GM21529 (cell line): Measurements from ENCODE around the gene TMEM179B.
"Not testable (repeated sequence)": the region's sequence is repeated elsewhere in the genome, so short reads cannot be mapped to it uniquely, and the experiment has no call there.

Experiments used
- ATAC-seq: cut with Tn5 transposase; IDR thresholded peaks from one replicate; pipeline ENCODE4 v1.9.1; 2021; ENCODE audit not compliant: unreplicated experiment

Gene TMEM179B

DNA sequence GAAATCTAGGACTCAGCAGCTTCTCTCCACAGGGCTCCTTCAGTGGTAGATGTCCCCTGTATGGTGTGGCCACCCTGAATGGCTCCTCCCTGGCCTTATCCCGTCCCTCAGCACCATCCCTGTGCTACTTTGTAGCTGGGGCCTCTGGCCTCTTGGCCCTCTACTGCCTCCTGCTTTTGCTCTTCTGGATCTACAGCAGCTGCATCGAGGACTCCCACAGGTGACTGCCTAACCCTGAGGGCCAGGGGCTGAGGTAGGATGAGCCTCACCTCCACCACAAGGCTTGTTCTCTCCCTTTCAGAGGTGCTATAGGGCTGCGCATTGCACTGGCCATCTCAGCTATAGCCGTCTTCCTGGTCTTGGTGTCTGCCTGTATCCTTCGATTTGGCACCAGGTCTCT is 1.8 kb downstream of the TMEM179B start:
- ATAC-seq = no peak

DNA sequence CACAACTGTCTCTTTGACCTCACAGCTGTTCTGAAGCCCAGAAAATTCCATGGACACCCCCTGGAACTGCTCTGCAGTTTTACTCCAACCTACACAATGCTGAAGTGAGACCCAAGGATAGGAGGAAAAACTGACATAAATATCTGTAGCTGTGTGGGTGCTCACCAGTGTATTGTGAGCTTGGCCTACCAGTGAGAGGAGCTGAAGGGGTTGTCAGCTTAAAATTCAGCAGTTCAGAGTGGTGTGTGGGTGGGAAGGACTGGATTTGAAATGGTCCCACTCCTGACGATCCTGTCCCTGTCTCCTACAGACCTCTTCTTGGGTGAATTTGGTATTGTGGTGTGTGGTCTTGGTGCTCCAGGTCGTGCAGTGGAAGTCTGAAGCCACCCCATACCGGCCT is 2.4 kb downstream of the TMEM179B start:
- no peak for ATAC-seq

DNA sequence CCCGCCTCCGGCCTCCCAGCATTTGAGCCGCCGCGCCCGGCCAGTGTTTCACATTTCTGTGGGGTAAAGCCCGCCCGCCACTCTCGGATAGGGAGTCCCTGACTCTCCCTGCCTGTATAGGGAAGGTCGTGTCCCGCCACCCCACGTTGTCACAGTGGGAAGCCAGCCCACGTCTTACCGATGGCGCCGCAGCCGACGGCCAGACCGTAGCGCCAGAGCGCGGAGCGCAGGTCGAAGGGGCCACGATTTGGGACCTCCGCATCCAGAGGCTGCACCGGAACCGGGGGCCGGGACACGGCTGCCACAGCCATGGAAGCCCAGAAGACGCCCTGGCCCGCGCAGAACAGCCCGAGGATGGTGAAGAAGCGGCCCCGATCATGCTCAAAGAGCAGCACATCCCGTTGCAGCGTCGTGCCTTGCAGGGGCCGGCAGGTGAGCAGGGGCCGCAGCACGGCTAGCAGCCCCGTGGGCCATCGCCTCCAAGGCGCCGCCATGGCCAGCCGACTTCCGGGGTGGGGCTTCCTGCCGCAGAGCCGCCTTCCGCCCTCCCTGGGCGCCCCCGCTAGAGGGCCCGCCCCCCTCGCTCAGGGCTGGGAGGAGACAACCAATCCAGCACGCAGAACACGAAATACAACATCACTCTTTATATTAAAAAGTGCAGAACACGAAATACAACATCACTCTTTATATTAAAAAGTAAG is 4.4 kb downstream of the TMEM179B start, which contains the start of gene TMEM223:
TMEM223 (minus strand) TSS at position 506 of the 701 bp plus-strand sequence; CDS start at position 494, 12 bp downstream.
- ATAC-seq = peak; percentile 62

DNA sequence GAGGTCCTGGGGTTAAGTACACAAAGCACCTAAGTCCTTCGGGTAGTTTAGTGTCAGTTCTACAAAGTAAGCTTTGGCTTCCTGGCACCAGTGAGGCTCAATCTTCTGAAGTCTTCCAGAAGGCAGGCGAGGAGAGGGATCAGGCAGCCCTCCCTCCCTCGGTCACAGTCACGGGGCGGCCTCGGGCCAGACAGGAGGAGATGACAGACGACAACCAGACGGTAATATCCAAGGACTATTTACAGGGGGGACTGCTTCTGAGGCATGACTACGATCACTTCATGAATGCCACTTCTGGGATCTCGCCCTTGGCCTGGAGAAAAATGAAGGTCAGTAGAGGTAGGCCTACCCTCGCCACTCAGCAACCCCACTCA is 5.0 kb downstream of the TMEM179B start:
- ATAC-seq = peak; percentile 4

DNA sequence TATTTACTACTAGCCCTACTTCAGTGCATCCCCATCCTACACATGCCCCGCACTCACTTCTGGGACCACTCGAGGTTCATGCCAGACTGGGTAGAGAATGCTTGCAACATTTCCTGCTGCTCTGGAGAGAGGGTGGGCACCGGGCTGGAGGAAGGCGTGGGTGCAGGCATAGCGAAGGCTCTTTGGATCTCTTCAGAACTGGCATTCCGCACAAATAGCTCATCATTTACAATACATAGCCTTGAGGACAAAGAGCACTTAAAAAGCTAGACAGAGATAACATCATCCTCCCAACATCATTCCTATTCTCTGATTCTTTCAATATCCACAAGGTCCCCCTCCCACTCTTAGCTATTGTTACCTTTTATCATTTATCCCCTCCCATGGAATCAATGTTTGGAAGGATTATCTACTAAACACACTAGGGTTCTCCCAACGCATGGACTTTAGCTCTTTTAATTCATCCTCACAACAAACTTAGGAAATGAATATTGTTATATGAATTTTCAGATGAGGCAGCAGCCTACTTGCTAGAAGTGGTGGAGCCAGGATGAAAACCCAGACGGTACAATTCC is 7.1 kb downstream of the TMEM179B start:
- no peak for ATAC-seq

DNA sequence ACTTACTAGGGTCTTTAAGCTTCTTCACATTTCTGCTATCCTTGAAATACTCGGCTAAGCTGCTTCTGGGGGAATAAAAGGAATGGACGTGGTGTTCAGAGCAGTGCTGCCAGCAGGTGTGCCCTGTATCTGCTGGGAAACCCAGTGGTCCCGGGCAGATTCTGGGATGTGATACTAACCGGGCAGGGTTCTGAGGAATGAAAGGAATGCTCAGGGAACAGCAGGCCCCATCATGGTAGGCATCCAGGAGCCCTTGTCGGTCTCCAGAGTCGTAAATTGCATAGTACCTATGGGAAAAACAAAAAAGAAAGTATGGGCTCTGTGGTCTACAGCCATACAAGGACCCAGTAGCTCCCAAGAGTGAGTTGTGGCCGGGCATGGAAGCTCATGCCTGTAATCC is 9.1 kb downstream of the TMEM179B start:
- ATAC-seq = no peak

DNA sequence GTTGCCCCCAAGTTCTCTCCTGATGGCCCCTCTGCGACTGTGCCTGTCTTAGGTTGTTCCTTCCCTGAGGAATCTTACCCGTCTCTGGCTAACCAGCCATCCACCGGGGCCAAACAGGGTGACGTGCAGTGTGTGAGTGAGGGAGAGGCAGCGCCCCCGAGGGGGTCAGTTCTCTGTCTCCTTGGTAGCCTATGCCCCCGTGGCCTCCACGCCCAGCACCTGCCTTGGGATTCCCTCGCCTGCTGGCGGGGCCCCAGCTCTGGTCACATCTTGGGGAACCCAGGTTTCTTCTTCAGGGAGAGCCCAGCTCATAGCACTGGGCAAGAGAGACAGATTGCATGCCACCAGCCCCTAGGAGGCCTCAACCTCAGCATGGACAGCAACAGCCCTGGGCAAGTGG is 12.3 kb downstream of the TMEM179B start:
- ATAC-seq = no peak

DNA sequence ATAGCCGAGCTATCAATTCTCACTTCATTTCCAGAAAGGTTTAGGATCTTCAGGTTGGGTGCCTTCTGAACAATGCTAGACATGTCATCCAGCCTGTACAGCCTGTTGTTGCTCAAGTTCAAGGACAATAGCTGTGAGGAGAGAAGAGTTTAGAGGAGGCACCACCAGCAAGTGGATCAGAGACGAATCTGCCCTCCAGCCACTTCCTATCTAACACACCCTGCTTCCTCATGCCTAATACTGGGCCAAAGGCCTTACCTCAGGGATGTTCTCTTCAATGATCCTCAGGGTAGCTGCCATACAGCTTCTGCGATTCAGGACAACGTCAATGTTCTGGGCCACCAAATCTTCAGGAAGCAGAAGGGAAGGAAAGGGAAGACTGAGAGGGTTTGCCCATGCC is 13.9 kb downstream of the TMEM179B start:
- no peak for ATAC-seq

DNA sequence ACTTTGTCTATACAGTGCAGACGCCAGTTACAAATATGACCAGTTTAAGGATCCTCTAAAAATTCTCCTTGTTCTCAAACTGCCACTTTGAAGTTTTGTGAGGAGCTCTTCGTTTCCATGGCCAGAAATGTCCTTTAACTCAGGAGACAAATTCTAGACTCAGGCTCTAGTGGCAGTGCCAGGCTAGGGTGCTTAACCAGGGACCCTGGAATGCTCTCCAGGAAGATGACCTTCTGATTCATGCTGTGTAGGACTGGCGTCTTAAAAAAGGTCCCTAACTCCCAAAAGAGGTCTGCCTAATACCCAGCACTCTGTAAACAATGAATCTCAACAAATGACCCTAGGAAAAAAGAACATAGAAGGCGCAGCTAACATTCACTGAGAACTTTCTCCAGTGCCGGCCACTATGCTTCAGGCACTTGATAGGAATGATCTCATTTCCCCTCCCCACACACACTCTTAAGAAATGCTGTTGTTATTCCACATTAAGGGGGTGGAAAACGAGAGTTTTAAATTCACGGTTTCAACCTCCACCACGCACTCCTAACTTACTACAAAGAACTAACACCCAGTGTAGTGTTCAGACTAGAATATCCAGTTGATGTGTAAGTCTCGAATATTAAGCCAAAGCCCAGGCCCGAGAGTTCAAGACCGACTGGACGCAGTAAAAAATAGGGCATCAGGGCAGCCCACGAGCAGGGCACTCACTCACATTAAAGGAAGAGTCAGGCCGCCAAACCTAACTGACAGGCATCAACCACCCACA is 17.3 kb downstream of the TMEM179B start:
- no peak for ATAC-seq

DNA sequence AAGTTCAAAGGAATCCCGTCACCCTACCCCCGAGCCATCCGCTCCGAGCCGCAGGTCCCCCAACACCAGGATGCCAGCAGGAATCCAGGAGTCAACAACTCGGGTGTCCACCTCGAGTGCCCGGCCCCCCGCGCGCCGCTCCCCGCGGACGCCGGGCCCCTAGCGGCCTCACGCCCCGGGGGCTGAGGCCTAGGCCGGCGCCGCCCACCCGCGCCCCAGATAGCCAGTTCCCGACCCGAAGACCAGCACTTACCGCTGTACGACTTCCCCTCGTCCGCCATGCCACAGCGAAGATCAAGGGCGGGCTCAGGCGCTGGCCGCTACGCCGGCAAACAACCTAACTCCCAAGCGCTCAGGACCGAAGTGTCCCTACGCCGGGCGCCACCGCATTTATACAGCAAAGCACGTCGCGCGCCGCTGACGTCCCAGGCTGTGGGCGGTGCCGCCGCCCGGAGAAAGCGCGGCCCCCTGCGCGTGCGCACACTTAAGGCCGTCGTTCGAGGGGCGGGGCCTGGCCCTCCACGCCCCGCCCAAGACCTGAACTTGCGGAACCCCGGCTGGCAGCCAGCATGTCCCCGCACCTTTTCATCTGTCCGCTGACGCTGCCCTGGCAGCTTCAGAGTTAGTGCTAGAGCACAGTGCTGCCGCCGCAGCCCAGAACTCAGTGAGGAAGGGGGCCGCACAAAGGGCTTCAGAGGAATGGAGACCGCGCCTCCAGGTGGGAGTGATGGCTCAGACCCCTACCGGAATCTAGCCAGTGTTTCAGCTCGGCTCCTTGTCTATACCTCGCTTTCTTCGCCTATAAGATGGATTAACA is 18.1 kb downstream of the TMEM179B start, which contains the start of gene NXF1:
NXF1 (minus strand) TSS at position 365 of the 817 bp plus-strand sequence; CDS start at position 281, 84 bp downstream.
- ATAC-seq = peak; percentile 80

DNA sequence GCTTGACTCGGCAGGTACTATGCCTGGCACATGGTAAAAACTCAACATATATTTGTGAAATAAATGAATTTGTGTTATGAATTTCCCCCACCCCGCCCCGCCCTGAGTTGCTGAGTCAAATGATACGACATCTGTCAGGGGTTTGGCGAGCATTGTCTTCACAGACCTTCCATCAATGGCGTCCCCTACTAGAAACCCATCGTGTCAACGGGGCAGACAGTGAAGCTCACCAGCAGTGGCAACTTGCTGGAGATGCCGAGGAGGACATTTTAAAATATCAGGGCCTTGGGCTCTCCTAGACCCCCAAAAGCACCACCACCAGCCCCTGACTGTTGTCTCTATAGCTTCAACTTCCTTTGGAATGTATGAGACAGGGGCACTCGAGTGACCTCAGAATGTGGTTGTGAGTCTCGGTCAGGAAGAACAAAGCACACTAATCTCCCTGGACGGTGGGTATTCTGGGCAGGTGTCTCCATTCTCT is 18.8 kb downstream of the TMEM179B start:
- no peak for ATAC-seq

DNA sequence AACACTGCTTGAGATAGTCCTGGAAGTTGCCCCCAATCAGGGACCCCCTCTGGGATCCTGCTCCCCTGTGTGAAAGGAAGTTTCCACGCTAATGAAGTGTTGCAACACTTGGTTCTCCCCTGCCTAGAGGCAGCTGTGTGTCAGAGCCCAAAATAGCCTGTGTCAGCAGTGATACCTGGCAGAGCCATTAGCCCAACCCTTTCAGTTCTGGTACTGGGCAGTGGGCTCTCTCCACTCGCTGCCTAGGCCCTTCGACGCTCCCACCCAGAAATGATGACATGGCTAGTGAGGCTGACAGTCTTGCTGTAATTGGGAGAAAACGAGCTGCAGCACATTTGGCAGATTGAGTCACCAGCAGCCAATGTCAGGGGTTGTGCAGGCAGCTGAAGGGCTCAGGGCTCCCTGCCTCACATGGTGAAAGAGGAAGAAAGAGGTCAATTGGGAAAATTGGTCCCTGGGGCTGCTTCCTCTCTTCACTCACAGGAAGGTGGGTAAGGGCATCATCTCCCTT is 19.5 kb downstream of the TMEM179B start:
- ATAC-seq = no peak

DNA sequence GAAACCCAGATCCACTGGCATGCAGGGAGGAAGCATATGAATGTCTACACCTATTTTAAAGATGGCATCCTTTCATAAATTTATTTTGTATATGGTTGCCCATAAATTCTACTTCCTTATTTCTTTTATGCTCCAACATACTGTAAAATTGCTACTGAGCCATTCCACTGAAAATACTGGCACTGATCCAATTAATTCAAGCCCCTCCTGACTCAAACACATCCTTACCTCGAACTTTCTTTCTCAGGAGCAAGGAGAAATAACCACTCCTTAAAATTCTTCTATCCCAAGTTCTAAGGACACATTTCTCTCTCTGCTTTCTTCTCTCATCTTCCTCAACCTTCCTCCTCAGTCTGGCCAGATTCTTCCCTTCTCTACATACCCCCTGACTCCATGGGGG is 23.5 kb downstream of the TMEM179B start:
- ATAC-seq = no peak

DNA sequence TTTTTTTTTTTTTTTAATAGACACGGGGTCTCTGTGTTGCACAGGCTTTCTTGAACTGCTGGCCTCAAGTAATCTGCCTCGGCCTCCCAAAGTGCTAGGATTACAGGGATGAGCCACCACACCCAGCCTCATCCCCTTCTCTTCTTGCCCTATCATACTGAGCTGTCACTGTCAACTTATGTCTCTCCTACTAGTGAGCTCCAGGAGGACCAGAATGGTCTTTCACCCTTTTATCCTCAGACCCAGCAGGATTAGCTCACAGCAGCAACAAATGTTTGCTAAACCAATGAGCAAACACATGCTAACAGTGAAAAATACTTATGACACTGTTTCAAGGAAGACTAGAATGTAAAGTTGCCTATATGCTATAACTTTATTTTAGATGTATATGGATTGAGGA is 24.5 kb downstream of the TMEM179B start:
- no peak for ATAC-seq

DNA sequence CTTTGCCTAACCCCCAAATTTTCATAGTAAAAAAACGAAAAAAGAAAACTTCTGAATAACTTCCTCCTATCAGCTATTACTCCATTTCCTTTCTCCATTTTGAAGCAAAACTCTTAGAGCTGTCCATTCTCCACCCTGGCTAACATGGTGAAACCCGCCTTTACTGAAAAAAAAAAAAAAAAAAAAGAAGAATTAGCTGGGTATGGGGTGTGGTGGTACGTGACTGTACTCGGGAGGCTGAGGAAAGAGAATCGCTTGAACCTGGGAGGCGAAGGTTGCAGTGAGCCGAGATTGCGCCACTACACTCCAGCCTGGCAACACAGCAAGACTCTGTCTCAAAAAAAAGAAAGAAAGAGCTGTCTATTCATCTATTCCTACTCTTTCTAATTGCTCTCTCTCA is 29.4 kb downstream of the TMEM179B start:
- no peak for ATAC-seq

DNA sequence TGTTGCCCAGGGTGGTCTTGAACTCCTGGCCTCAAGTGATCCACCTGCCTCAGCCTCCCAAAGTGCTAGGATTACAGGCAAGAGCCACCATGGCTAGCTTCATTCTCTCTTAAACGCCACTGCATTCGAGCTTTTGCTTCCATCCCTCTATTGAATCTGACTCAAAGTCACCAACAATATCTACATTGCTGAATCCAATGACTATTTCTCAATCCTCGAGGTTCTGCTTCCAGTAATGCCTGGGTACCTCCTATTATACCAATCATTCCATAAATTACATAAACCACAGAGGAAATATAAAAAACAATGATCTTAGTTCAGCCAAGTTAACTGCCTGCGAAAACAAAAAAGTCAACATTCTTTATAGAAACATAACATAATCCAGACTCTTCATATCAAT is 29.9 kb downstream of the TMEM179B start:
- no peak for ATAC-seq

DNA sequence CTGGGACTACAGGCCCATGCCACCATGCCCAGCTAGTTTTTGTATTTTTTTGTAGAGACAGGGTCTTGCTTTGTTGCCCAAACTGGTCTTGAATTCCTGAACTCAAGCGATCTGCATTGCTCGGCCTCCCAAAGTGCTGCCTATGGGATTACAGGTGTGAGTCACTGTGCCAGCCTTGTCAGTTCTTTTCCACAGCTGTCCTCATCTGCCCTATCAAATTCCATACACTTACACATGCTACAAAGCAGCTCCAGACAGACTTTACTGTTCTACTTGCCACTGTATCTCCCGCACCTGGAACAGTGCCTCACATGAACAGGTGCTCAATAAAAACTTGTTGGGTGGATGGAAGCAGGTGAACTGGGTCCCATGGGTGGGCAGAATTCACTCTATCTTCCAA is 36.5 kb downstream of the TMEM179B start:
- ATAC-seq = no peak

DNA sequence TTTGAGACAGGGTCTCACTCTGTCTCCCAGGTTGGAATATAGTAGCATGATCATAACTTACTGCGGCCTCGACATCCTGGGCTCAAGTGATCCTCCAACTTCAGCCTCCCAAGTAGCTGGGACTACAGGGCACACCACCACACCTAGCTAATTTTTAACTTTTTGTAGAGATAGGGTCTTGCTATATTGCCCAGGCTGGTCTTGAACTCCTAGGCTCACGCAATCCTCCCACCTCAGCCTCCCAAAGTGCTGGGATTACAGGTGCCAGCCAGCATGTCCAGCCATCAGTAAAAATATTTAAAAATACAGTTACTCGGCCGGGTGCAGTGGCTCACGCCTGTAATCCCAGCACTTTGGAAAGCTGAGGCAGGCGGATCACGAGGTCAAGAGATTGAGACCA is 40.9 kb downstream of the TMEM179B start:
- not testable (repeated sequence) for ATAC-seq

DNA sequence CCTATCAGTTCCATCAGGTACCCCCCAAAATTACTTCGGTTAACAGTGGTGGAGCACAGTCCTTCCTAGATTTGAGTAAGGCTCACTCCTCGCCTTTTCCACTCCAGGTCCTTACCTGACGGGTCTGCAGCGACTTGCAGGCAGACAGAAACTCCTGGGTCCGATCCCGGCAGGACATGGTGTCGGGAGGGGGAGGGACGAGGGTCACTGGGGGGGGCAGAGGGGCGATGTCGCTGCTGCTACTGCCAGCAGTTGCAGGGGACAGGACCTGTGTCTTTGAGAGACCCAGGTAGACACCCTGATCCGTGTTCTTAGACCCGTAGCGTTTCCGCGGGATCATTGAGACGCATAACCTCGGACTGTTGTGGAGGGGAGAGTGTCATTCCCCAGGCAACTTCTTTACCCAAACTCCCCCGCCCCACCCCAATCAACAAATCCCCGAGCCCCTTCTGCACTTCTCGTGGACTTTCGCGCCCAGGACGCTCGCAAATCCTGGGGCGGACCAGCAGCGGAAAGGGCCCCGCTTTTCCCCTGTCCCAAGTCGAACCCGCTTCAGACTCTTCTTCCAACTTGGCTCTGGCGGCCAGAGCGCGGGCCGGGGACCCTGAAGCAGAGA is 43.8 kb downstream of the TMEM179B start:
- ATAC-seq = no peak
